LHCN-M2 (cell line): ENCODE measurements around the gene VENTX. TPM values are rescaled to one million over a fixed set of nuclear protein-coding genes. Genes with fewer than 3 reads are reported as not detected.

ENCODE experiments used
- DNase-seq: peaks from one replicate; pipeline ENCODE4 v3.0.0-alpha.2; 2012; ENCODE audit warnings: low read depth
- total RNA-seq: library from RNA; depleted of rRNA; stranded (reverse); fragments of >200 nt; gene quantifications from 2 replicates; pipeline ENCODE4 v1.2.3, GENCODE V29; 2014

The VENTX gene
- total RNA-seq, 1 experiment from 2014 or later = not detected

- no peak for DNase-seq
These were observed 35.5 kb upstream of the VENTX start for GRCh38 chr10:133201948-133202725.

- DNase-seq = no peak
These were observed 34.6 kb upstream of the VENTX start for GRCh38 chr10:133202778-133203651.

- DNase-seq = no peak
These were observed 33.9 kb upstream of the VENTX start for GRCh38 chr10:133203652-133204195.

- no peak for DNase-seq
These were observed 33.2 kb upstream of the VENTX start for GRCh38 chr10:133204226-133205015.

- no peak for DNase-seq
These were observed 32.5 kb upstream of the VENTX start for GRCh38 chr10:133205146-133205545.

- DNase-seq = no peak
These were observed 31.2 kb upstream of the VENTX start for GRCh38 chr10:133206356-133207040.

- DNase-seq = no peak
These were observed 30.5 kb upstream of the VENTX start for GRCh38 chr10:133207041-133207600.

- no peak for DNase-seq
These were observed 30.0 kb upstream of the VENTX start for GRCh38 chr10:133207627-133208026.

- DNase-seq = no peak
These were observed 29.2 kb upstream of the VENTX start for GRCh38 chr10:133208466-133208865.

- no peak for DNase-seq
These were observed 28.5 kb upstream of the VENTX start for GRCh38 chr10:133209117-133209516.

GRCh38 chr10:133209641-133210040 lies 28.0 kb upstream of the VENTX start:
- DNase-seq = no peak

- DNase-seq = no peak
These were observed 27.1 kb upstream of the VENTX start for GRCh38 chr10:133210398-133211140.

GRCh38 chr10:133211141-133211830 lies 26.4 kb upstream of the VENTX start:
- DNase-seq = no peak

GRCh38 chr10:133211959-133212852 lies 25.4 kb upstream of the VENTX start:
- no peak for DNase-seq

GRCh38 chr10:133212853-133213494 lies 24.7 kb upstream of the VENTX start:
- DNase-seq = no peak

- no peak for DNase-seq
These were observed 23.8 kb upstream of the VENTX start for GRCh38 chr10:133213641-133214467.
